ENCODE measurements around the gene OR10R2.

DNA sequence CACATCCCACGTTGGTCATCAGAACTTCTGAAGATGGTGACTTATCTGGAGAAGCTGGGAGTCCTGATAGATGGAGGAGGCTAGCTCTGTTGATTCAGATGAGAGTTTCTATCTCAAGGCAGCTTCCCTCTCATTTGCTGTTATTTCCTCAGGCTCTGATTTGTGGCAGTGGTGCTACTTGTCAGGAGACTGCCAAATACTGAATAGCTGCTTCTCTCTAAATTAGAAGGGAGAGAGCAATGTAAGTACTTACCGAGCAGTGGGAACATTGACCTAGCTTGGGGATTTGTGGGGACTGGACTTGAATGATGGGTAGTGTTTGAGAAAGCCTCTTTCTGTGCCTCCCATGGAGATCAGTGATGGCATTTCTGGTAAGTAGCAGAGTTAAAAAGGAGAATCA, 10.5 kb upstream of the OR10R2 start, which contains the start of gene OR10K1:
- TF ChIP-seq, protein P1, sequence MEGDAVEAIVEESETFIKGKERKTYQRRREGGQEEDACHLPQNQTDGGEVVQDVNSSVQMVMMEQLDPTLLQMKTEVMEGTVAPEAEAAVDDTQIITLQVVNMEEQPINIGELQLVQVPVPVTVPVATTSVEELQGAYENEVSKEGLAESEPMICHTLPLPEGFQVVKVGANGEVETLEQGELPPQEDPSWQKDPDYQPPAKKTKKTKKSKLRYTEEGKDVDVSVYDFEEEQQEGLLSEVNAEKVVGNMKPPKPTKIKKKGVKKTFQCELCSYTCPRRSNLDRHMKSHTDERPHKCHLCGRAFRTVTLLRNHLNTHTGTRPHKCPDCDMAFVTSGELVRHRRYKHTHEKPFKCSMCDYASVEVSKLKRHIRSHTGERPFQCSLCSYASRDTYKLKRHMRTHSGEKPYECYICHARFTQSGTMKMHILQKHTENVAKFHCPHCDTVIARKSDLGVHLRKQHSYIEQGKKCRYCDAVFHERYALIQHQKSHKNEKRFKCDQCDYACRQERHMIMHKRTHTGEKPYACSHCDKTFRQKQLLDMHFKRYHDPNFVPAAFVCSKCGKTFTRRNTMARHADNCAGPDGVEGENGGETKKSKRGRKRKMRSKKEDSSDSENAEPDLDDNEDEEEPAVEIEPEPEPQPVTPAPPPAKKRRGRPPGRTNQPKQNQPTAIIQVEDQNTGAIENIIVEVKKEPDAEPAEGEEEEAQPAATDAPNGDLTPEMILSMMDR (IDR thresholded peaks at IDR 0.05) = no peak
- TF ChIP-seq EP300 (IDR thresholded peaks at IDR 0.05) = no peak
- no peak for TF ChIP-seq POLR2AphosphoS5 (IDR thresholded peaks at IDR 0.05)
- no peak for TF ChIP-seq POLR2A (IDR thresholded peaks at IDR 0.05)
